HG02884 (cell line): ENCODE data around the gene CDC42BPA.
"Not testable (repeated sequence)": the region's sequence is repeated elsewhere in the genome, so short reads cannot be mapped to it uniquely, and the experiment has no call there.

Experiments
- ATAC-seq: cut with Tn5 transposase; IDR thresholded peaks from one replicate; pipeline ENCODE4 v1.9.1; 2021; ENCODE audit warnings: mild to moderate bottlenecking, moderate library complexity; ENCODE audit not compliant: unreplicated experiment

CDC42BPA gene

GRCh38 chr1:227136210-227136820, 182.0 kb downstream of the CDC42BPA start:
- ATAC-seq: no peak

DNA sequence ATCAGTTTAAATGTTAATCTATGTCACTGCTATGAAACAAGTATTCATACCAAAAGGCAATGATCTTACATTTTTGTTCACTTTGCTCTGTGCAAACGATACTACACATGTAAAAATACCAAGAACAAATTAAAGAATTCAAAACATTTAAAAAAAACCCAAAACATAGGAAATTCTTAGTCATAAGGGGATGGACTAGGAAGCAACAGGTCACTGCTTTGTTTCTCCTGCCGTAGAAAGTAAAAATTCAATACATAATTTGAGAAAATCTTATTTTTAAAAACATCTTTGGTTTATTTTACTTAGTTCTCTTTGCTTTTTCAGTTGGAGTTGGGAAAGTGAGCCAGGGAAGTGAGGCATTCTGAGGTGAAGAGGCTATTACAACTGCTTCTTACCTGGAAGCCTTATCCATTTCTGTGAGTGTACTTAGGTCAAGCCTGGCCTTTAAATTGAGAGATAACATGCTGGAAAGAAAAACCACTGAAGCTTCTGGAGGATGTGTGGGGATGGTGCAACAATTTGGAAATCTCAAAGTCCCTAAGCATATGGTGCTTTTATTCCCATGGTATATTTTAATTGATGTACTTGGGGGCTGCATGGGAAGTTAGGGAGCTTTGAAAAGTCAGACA, 183.5 kb downstream of the CDC42BPA start:
- ATAC-seq: no peak

- not testable (repeated sequence) for ATAC-seq
Measured at GRCh38 chr1:227132695-227133094, 185.6 kb downstream of the CDC42BPA start.

- ATAC-seq: no peak
Measured at GRCh38 chr1:227131193-227131592, 187.1 kb downstream of the CDC42BPA start.

- ATAC-seq: peak; percentile 89
Measured at GRCh38 chr1:227127891-227128290, 190.4 kb downstream of the CDC42BPA start.

GRCh38 chr1:227125929-227126545, 192.3 kb downstream of the CDC42BPA start:
- no peak for ATAC-seq

DNA sequence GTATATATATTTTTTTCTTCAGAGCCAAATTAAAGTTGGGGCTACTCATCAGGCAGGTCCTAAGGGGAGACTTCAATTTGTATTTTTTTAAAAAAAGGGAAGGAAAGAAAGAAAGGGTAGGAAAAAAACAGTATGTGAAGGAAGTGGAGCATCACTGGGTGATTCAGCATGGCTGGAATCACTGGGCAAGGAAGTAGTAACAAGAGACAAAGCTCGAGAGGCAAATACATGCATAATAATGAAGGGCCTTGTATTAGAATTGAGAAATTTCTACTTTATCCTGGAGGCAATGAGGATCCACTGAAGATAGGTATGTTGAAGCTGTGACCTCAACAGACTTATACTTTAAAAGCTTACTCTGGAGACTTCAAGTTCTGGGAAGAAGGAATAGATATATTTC, 193.8 kb downstream of the CDC42BPA start:
- ATAC-seq: no peak

DNA sequence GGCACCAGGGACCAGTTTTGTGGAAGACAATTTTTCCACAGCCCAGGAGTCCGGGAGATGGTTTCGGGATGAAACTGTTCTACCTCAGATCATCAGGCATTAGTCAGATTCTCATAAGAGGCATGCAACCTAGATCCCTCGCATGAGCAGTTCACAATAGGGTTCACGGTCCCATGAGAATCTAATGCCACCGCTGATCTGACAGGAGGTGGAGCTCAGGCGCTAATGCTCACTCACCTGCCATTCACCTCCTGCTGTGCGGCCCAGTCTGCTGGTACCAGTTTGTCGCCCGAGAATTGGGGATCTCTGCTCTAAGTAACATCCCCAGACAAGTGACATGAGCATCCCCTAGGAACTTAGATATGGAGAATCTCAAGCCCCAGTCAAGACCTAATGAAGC, 197.5 kb downstream of the CDC42BPA start:
- no peak for ATAC-seq

GRCh38 chr1:227112538-227112937, 205.8 kb downstream of the CDC42BPA start:
- no peak for ATAC-seq

GRCh38 chr1:227111782-227112181, 206.5 kb downstream of the CDC42BPA start:
- no peak for ATAC-seq

DNA sequence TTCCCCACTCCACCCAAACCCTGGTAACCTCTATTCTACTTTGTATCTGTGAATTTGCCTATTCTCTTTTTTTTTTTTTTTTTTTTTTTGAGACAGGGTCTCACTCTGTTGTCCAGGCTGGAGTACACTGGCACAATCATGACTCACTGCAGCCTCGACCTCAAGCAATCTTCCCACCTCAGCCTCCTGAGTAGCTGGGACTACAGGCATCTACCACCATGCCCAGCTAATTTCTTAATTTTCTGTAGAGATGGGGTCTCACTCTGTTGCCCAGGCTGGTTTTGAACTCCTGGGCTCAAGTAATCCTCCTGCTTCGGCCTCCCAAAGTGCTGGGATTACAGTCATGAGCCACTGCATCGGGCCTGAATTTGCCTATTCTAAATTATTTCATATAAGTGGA, 213.0 kb downstream of the CDC42BPA start:
- not testable (repeated sequence) for ATAC-seq

GRCh38 chr1:227102056-227102455, 216.2 kb downstream of the CDC42BPA start:
- ATAC-seq: no peak

DNA sequence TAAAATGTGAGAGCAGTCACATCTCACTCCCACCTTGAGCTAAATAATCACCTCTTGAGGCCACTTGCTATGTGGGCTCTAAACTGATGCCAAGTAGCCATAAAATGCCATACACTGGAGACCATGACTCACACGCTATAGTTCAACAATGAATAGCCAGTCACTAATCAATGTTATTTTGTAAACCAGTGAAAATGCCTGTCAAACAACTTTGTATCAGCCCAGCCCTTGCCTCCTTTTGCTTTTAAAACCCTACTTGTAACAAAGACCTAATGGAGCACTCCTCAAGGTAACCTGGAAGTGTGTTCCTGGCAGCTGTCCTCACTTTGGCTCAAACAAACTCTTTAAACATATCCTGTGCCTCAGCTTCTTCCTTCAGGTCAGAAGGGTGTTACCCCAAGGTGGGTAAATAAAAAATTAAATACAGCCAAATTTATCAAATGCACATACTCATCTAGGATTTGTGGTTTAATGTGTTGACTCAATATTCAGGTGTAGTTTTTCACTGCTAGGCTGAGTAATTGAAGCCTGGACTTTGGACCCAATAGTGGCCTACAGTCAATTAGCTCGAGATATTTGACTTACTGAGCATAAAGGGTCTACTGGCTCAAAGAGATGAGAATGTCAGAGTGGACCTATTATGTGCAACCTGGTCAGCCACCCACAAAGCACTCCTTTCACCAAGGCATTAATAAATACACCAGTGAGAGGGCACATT, 223.9 kb downstream of the CDC42BPA start:
- no peak for ATAC-seq

GRCh38 chr1:227093309-227093708, 225.0 kb downstream of the CDC42BPA start:
- no peak for ATAC-seq

DNA sequence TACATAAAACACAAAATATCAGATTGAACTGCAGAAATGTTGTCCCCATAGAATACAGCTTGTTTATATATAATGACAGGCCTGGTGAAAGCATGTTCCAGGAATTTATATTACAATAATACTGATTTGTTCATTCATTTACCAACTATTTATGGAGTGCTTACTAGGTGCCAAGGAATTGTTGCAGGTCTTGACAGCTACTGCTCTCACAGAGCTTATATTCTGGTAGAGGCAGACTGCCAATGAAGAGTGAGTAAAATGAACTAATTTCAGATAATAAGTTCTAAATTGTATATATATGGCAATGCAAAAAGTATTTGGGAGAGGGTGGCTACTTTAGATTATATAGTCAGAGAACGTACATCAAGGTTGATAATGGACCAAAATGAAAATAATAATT, 226.2 kb downstream of the CDC42BPA start:
- no peak for ATAC-seq

- no peak for ATAC-seq
Measured at GRCh38 chr1:227086636-227087035, 231.7 kb downstream of the CDC42BPA start.

- ATAC-seq: no peak
Measured at GRCh38 chr1:227082999-227083746, 235.1 kb downstream of the CDC42BPA start.

GRCh38 chr1:227077783-227078182, 240.5 kb downstream of the CDC42BPA start:
- ATAC-seq: no peak

DNA sequence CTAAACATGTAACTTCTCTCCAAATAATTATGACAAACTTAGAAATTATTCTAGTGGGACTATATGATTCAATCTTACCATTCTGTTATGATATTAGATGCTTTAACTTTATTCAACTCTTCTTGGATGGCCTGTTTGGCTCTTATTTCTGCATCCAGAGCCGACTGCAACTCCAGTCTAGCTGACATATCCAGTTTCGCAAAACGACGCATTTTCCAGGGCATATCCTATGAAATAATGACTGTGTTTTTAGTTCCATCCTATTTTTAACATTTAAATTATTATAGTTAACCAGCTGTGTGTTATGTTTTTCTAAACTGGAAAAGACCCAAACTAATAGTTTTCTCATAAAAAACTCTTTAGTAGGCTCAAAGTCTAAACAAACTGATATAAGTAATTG, 244.5 kb downstream of the CDC42BPA start:
- ATAC-seq: no peak

DNA sequence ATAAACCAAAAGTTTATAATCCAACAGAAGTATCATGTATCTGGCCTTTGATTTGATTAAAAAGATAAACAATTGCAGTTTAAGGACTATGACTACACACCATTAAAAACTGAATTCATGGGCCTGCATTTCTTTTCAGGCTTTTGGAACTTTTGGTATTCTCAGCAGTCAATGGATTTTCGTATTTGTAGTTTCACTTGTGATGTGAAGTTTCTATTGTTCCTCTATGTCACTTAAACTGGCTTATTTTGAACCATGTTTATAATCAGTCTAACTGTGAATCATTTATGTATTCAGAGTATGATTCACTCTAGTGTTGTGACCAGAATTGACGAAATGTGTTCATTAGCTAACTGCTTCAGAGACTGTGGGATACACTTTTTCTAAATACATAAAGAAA, 245.3 kb downstream of the CDC42BPA start:
- ATAC-seq: peak; percentile 57
